Fibroblast of villous mesenchyme (primary cell): ENCODE data around the gene REEP5. TPM values are rescaled to one million over a fixed set of nuclear protein-coding genes. Genes with fewer than 3 reads are reported as not detected.
"Not testable (repeated sequence)": the region's sequence is repeated elsewhere in the genome, so short reads cannot be mapped to it uniquely, and the experiment has no call there.

Source experiments
- DNase-seq: peaks from one replicate; pipeline ENCODE4 v3.0.0-alpha.2; 2010; ENCODE audit warnings: low read depth
- H3K4me3 ChIP-seq: 2 replicates; pipeline ENCODE4 v1.5.1; 2011; ENCODE audit warnings: low read depth, mild to moderate bottlenecking, low read length
- CTCF ChIP-seq: IDR thresholded peaks from 2 replicates; pipeline ENCODE4 v1.5.1; 2012; ENCODE audit warnings: low read depth, mild to moderate bottlenecking, low read length; ENCODE audit not compliant: insufficient read depth
- total RNA-seq: library from RNA; depleted of rRNA; stranded (reverse); fragments of >200 nt; gene quantifications from 2 replicates; pipeline ENCODE4 v1.2.3, GENCODE V29; 2012

REEP5 gene
- total RNA-seq, 1 donor, result 48.8 TPM

- DNase-seq, result peak; percentile 48
- no peak for TF ChIP-seq CTCF
Observed at GRCh38 chr5:112861638-112861985, 60.4 kb downstream of the REEP5 start.

GRCh38 chr5:112860929-112861637 is 60.9 kb downstream of the REEP5 start, which contains the start of gene SRP19:
Gene SRP19, plus strand, starts transcription at chr5:112861287. Its CDS starts 90 bp downstream, at chr5:112861377.
- peak within 1 kb of the TSS; percentile 70 for H3K4me3 ChIP-seq
- DNase-seq, result peak; percentile 99
- TF ChIP-seq CTCF, result no peak

More at GRCh38 chr5:112861638-112861985, 60.4 kb downstream of the REEP5 start:
- peak overlapping the region; percentile 70 for H3K4me3 ChIP-seq

GRCh38 chr5:112860571-112860928 is 61.5 kb downstream of the REEP5 start:
- peak overlapping the region; percentile 70 for H3K4me3 ChIP-seq
- DNase-seq, result not testable (repeated sequence)

- no peak for TF ChIP-seq CTCF
- no peak overlapping the region for H3K4me3 ChIP-seq
- DNase-seq, result no peak
Observed at GRCh38 chr5:112857866-112858265, 64.2 kb downstream of the REEP5 start.

GRCh38 chr5:112854651-112855050 is 67.4 kb downstream of the REEP5 start:
- no peak for DNase-seq
- TF ChIP-seq CTCF, result no peak
- no peak overlapping the region for H3K4me3 ChIP-seq

- no peak overlapping the region for H3K4me3 ChIP-seq
- TF ChIP-seq CTCF, result no peak
- no peak for DNase-seq
Observed at GRCh38 chr5:112849912-112850311, 72.1 kb downstream of the REEP5 start.

GRCh38 chr5:112848116-112848811 is 73.8 kb downstream of the REEP5 start:
- H3K4me3 ChIP-seq, result no peak overlapping the region
- DNase-seq, result peak; percentile 80
- peak; percentile 78 for TF ChIP-seq CTCF
